Large intestine (tissue), 3 donors: ENCODE measurements around the gene COQ10A. TPM values are rescaled to one million over a fixed set of nuclear protein-coding genes. Genes with fewer than 3 reads are reported as not detected.

ENCODE experiments used
- DNase-seq, 2 donors: peaks; one replicate each; pipeline versions ENCODE4 v3.0.0 to v3.0.0-alpha.2; 2013
- H3K27ac ChIP-seq: one replicate; pipeline ENCODE4 v1.5.1; 2013; ENCODE audit warnings: low read length
- H3K27me3 ChIP-seq: 2 replicates; pipeline ENCODE4 v1.6.1; 2013; ENCODE audit warnings: low read length; ENCODE audit not compliant: control insufficient read depth, insufficient read depth
- H3K36me3 ChIP-seq: 2 replicates; pipeline ENCODE4 v1.6.1; 2013; ENCODE audit warnings: low read length; ENCODE audit not compliant: control insufficient read depth, insufficient read depth
- H3K4me1 ChIP-seq: one replicate; pipeline ENCODE4 v1.6.1; 2013; ENCODE audit warnings: low read length; ENCODE audit not compliant: control insufficient read depth, insufficient read depth
- H3K4me3 ChIP-seq: one replicate; pipeline ENCODE4 v1.5.1; 2013; ENCODE audit warnings: low read length
- H3K9me3 ChIP-seq: one replicate; pipeline ENCODE4 v1.6.1; 2013; ENCODE audit warnings: mild to moderate bottlenecking, low read depth, low read length, moderate library complexity; ENCODE audit not compliant: control insufficient read depth
- WGBS: methylation state at CpG from one replicate; pipeline ENCODE4 v1.1.5; 2013; ENCODE audit warnings: low lambda C conversion rate; ENCODE audit not compliant: insufficient coverage; 5-methylcytosine and 5-hydroxymethylcytosine counted together
- polyA plus RNA-seq: library from polyadenylated mRNA; unstranded; fragments of 120-200 nt; gene quantifications from one replicate; pipeline ENCODE4 v1.2.1, GENCODE V29; 2013

COQ10A gene
- polyA plus RNA-seq, 1 donor: 12.1 TPM

DNA sequence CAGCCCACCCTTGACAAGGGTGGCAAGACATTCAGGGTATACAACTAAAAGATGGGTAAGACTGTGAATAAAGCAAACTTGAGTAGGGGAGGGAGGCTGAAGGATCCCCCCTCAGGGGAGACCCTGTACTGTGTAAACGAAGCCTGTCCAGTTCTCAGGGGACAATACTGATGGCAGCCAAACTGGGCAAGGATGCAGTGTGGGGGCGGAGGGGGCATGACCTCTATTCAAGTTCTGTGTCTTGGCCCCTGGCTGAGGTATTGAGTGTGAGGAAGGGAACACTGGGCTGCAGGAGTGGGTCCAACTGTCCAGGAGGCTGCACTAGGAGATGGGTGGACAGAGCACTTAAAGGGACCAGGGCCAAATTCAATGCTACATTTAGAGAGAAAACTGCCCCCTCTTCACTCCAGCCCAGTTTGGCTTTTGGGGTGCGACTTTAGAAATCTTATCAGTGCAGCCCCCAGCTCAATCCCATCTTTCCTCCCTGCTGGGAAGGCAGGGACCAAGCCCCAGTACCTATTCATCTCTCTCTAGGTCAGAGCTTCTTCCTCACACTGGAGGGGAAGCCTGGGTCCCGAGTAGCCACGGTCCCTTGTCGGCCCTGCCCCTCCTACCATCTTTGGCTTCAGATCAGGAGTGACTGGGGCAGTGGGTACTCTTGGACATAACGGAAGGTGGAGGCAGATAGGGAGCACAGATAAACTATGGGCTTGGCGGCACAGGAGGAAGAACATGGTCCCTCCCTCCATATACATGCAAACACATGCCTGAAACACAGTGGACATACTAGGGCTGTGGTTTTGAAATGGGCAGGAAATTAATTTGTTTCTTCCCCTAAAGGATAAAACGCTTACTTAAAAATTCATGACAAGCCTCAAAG is 25.1 kb upstream of the COQ10A start:
- Histone ChIP-seq H3K4me3 (no peak overlapping the region), H3K27me3 (no peaks in the 10 kb centered on the region), H3K4me1 (peaks cover 15% of the 10 kb centered on the region), H3K9me3 (no peaks in the 10 kb centered on the region), H3K27ac (no peak overlapping the region), H3K36me3 (peaks cover 86% of the 10 kb centered on the region)
- DNase-seq: peak in 1 of 2 donors; percentile 1
- no CpG with 5 or more reads among the region's 9 CpGs for WGBS

DNA sequence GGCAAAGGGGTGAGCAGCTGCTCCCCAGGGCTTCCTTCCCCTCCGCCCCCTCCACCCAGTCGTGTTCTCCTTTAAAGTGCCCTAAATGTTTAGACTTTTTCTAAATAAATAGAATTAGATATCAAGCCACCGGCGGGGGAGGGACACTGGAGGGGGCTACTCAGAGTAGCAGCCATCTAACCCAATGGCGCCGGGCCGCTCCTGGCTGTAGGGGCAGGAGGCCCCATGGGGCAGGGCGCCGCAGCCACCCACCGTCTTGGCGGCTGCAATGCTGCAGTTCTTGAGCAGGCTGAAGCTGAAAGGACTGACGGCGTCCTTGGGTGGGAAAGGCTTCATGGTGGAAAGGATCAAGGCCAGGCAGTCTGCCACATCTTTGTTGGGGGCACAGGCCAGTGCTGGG is 23.8 kb upstream of the COQ10A start:
- H3K27me3 ChIP-seq: no peaks in the 10 kb centered on the region
- no CpG with 5 or more reads among the region's 13 CpGs for WGBS
- peak overlapping the region; percentile 2 for H3K27ac ChIP-seq
- peak in 1 of 2 donors; percentile 2 for DNase-seq
- H3K9me3 ChIP-seq: no peaks in the 10 kb centered on the region
- peaks cover 85% of the 10 kb centered on the region for H3K36me3 ChIP-seq
- H3K4me3 ChIP-seq: no peak overlapping the region
- H3K4me1 ChIP-seq: peaks cover 15% of the 10 kb centered on the region

DNA sequence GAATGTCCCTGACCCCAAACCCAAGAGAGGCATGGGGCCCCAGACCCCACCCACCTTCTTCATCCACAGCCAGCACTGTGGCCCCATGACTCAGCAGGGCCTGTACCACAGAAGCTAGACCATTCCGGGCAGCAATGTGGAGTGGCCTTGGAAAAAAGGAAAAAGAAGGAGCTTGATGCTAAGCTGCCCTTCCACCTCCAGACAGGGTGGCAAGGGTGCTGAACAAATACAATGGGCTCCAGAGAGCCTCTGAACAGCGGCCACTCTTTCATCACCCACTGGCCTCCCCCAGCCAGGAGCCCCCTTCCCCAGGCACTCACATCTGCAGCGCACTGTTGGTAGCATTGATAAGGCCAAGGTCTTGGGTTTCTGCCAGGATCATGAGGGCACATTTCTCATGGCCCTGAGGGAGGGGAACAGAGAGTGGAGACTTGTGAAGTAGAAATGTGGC is 23.0 kb upstream of the COQ10A start:
- H3K4me1 ChIP-seq: peaks cover 15% of the 10 kb centered on the region
- H3K27me3 ChIP-seq: no peaks in the 10 kb centered on the region
- no peaks in the 10 kb centered on the region for H3K9me3 ChIP-seq
- H3K4me3 ChIP-seq: no peak overlapping the region
- peak in 1 of 2 donors; percentile 24 for DNase-seq
- H3K36me3 ChIP-seq: peaks cover 90% of the 10 kb centered on the region
- H3K27ac ChIP-seq: peak overlapping the region; percentile 12
- WGBS: no CpG with 5 or more reads among the region's 3 CpGs

DNA sequence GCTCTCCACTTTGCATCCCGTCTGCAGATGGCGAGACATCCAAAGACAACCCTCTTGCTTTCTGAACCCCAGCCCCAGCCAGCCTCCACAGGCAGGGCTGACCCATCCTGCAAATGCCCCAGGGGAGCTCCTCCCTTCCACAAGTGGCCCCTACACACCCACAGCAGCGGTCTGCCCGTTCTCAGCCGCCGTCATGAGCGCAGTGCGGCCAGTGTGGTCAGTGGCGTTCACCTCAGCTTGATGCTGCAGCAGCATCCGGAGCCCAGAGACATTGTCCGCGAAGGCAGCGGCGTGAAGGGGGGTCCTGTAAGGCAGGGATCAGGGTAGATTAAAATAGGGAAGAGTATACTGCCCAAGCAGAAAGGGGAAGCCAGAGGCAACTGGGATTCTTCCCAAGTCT is 22.2 kb upstream of the COQ10A start:
- no peak overlapping the region for H3K27ac ChIP-seq
- WGBS: 100% methylated on average over 1 of the region's 14 CpGs
- H3K9me3 ChIP-seq: no peaks in the 10 kb centered on the region
- peaks cover 91% of the 10 kb centered on the region for H3K36me3 ChIP-seq
- DNase-seq: no peak
- no peak overlapping the region for H3K4me3 ChIP-seq
- H3K4me1 ChIP-seq: peaks cover 15% of the 10 kb centered on the region
- H3K27me3 ChIP-seq: no peaks in the 10 kb centered on the region

DNA sequence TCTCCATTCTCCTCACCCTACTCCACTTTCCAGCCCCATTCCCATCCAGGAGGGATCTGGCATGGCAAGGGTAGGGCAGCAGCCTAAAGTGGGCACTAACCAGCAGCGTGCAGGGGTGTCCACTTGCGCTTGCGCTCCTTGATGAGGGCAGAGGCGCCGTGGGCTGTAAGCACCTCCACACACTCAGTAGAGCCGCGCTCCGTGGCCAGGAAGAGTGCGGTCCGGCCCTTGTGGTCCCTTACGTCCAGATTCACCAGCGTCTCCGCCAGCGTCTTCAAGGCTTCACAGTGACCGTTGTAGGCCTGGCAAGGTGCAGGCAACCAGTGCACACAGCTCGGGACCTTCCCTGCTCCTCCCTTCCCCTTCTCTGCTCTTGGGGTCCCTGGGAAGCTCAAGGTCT is 18.8 kb upstream of the COQ10A start:
- peaks cover 86% of the 10 kb centered on the region for H3K36me3 ChIP-seq
- no peaks in the 10 kb centered on the region for H3K9me3 ChIP-seq

DNA sequence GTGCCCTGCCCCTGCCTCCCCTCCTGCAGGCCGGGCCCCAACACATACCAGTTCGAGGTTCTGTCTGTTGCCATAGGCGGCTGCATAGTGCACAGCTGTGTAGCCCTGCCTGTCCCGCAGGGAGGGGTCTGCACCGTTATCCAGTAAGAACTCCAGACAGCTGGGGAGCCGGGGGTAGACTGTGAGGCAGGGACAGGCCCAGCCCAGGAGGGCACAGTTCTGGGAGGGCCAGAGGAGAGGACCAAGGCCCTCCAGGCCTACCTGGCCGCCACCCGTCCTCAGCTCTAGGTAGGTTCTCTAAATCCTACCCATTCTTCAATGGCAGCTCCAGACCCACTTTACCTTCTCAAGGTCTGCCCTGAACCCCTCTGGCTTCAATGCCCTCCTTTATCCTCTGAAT is 18.0 kb upstream of the COQ10A start:
- DNase-seq: no peak
- no CpG with 5 or more reads among the region's 8 CpGs for WGBS
- Histone ChIP-seq H3K36me3 (peaks cover 86% of the 10 kb centered on the region), H3K4me3 (no peak overlapping the region), H3K27ac (no peak overlapping the region), H3K4me1 (peaks cover 8% of the 10 kb centered on the region), H3K9me3 (no peaks in the 10 kb centered on the region), H3K27me3 (no peaks in the 10 kb centered on the region)

More for the DNA sequence above, 18.8 kb upstream of the COQ10A start:
- H3K27ac ChIP-seq: no peak overlapping the region
- H3K4me1 ChIP-seq: peaks cover 15% of the 10 kb centered on the region
- DNase-seq: no peak
- whole genome bisulfite sequencing: no CpG with 5 or more reads among the region's 16 CpGs
- no peaks in the 10 kb centered on the region for H3K27me3 ChIP-seq
- no peak overlapping the region for H3K4me3 ChIP-seq

DNA sequence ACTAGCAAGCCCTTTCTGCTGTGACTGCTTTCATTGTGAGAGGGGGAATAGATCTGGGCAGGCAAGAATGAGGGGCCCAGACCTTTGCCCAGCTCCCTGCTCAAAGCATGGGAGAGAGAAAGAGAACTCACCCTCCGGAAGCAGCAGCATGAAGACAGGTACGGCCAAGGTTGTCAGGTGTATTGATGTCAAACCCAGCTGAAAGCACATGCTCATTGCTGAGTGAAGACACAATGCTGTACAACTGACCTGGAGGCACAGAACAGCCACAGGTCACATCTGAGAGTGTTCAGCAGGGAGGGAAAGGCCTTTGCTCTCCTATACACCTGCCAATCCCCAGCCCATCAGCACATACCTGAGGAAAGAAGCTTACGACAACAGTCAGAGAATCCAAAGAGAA is 14.1 kb upstream of the COQ10A start:
- Histone ChIP-seq H3K27me3 (no peaks in the 10 kb centered on the region), H3K4me1 (peaks cover 13% of the 10 kb centered on the region), H3K9me3 (no peaks in the 10 kb centered on the region), H3K4me3 (no peak overlapping the region), H3K36me3 (peaks cover 85% of the 10 kb centered on the region), H3K27ac (no peak overlapping the region)
- no peak for DNase-seq
- WGBS: no CpG with 5 or more reads among the region's 3 CpGs

DNA sequence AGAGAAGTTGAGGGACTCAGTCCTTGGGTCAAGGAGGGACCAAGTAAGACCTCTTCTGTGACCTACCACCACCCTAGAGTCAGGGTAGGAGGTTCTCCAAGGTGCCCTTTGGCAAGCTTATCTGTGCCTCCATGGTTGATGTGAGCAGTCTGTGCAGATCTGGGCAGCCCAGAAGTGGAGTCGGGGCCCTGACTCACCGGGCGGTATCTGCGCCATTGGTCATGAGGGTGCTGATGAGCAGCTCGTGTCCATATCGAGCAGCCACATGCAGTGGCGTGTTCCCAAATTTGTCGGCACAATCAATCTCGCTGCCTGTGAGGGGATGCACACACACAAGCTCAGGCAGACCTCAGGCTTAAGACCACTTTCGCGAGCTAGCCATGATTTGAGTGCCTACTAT is 13.7 kb upstream of the COQ10A start:
- H3K4me1 ChIP-seq: peaks cover 13% of the 10 kb centered on the region
- no peak overlapping the region for H3K27ac ChIP-seq
- H3K9me3 ChIP-seq: no peaks in the 10 kb centered on the region
- H3K4me3 ChIP-seq: no peak overlapping the region
- no peak for DNase-seq
- no peaks in the 10 kb centered on the region for H3K27me3 ChIP-seq
- H3K36me3 ChIP-seq: peaks cover 81% of the 10 kb centered on the region
- WGBS: no CpG with 5 or more reads among the region's 11 CpGs

DNA sequence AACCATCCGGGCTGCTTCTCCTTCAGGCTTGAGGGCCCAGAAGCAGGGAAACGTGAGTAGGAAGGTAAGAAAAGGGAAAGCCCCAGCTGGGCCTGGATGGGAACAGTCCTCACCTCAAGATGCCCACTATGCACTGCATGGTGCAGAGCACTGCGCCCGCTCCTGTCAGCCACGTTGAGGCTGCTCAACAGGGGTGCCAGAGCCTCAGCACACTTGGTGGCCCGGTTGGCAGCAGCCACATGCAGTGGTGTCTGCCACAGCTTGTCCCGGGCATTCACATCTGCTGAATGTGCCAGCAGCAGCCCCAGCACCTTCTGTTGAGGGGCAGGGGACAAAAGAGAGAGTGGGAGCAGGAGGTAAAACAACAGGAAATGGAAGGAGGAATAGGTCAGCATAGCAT is 11.1 kb upstream of the COQ10A start:
- no peak overlapping the region for H3K4me3 ChIP-seq
- H3K4me1 ChIP-seq: peaks cover 20% of the 10 kb centered on the region
- H3K27me3 ChIP-seq: no peaks in the 10 kb centered on the region
- no peak for DNase-seq
- peaks cover 60% of the 10 kb centered on the region for H3K36me3 ChIP-seq
- no CpG with 5 or more reads among the region's 7 CpGs for WGBS
- H3K27ac ChIP-seq: no peak overlapping the region
- no peaks in the 10 kb centered on the region for H3K9me3 ChIP-seq

DNA sequence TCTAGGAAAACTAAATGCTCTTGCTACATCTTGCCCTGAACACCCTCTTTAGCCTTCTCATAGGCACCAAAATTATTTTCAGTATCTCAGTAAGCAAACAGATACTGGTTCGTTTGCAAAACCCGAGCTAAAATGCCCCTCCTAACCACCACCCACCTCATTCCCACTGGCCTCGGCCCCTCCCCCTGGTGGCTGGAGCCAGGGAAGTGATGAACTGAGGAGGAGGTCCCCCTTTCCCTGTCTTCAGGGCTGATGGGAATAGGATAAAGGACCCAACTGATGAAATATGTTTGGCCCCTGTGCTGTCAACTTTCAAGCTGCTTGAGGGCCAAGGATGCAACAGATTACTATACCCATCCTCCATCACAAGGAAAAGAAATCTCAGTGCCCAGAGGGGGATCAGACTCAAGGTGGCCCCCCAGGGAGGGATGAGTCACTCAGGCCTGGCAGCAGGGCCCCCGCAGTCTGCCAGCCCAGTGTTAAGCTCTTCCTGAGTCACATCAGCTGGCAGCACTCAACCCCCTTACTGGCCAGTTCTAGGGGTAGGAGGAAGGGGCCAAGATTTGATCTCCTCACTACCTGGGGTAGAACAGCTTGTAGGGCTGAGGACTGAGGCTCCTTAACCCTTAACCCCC is 10.3 kb upstream of the COQ10A start:
- no CpG with 5 or more reads among the region's 4 CpGs for WGBS
- DNase-seq: no peak
- H3K4me3 ChIP-seq: no peak overlapping the region
- H3K4me1 ChIP-seq: peaks cover 23% of the 10 kb centered on the region
- no peak overlapping the region for H3K27ac ChIP-seq
- H3K36me3 ChIP-seq: peaks cover 54% of the 10 kb centered on the region
- no peaks in the 10 kb centered on the region for H3K27me3 ChIP-seq
- no peaks in the 10 kb centered on the region for H3K9me3 ChIP-seq
